ENCODE measurements around the gene DNAJC11.

Gene DNAJC11

DNA sequence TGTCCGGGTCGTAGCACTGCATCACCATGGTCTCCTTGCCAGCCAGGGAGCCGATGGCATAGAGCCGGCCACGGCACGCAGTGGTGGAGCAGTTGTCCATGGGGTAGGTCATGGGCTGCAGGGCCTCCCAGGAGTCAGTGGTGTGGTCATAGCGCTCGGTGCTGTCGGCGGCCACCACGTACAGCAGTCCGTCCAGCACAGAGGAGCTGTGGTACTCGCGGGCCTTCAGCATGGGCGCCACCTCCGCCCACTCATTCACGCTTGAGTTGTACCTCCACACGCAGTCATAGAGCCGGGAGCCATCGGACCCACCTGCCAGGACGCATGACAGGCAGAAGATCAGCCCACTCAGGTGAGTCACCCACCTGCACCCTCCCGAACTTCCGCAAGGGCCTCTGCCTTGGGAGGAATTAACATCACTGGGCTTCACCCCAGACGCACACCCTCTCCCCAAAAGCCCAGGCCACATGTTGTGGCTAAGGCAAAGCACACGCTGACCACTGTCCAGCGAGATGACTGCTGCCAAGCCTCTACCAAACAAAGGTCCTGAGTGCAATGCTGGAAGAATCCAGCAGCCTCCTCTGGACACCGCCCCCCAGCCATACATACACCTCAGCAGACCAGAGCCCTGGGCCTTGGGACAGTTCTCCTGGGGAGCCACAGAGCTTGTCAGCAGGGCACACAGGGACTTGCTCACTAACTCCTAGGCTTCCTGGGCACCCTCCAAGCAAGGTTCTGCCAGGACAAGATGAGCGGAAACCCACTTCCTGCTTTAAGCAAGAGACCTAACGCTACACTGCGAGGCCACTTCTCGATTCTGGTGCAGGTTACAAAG lies 102.3 kb downstream of the DNAJC11 start:
- DNase-seq: no peak

DNA sequence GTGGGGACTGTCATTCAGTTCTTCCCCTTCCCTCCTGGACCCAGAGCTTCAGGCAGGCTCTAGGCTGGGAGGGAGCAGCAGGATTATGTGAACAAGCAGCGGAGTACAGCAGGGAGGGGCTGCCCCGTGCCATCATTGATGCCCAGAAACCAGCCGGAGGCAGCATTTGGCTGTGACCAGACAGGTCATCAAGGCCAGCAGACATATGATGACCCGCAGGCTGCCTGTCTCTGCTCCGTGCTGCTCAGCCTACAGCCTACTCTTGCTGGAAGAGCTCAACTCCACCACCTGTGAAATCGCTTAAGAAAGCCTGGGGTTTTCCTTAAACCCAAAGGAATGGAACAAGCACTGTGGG lies 103.9 kb downstream of the DNAJC11 start:
- no peak for DNase-seq

- DNase-seq: no peak
Measured at GRCh38 chr1:6596886-6597776, 104.5 kb downstream of the DNAJC11 start.

GRCh38 chr1:6596351-6596750 lies 105.3 kb downstream of the DNAJC11 start:
- DNase-seq: no peak

- DNase-seq: no peak
Measured at GRCh38 chr1:6594977-6595740, 106.5 kb downstream of the DNAJC11 start.

DNA sequence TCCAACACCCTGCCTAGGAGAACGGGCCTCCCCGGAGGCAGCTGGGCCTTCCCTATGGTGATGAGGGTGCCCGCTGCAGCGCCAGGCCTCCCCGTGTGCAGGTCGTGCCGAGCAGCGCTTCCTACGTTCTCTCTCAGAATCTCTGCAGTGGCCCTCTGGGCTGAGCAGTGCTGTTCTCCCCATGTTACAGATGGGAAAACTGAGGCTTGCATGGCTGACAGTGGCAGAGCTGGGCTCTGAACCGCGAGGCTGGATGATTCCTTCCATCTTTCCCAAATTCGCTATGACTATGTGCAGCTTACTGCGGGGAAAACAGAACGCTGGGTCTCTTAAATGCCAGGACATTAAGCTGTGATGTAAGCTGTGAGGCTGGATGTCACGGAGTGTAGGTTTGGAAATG lies 107.8 kb downstream of the DNAJC11 start:
- DNase-seq: no peak

GRCh38 chr1:6592865-6593593 lies 108.6 kb downstream of the DNAJC11 start:
- no peak for DNase-seq

DNA sequence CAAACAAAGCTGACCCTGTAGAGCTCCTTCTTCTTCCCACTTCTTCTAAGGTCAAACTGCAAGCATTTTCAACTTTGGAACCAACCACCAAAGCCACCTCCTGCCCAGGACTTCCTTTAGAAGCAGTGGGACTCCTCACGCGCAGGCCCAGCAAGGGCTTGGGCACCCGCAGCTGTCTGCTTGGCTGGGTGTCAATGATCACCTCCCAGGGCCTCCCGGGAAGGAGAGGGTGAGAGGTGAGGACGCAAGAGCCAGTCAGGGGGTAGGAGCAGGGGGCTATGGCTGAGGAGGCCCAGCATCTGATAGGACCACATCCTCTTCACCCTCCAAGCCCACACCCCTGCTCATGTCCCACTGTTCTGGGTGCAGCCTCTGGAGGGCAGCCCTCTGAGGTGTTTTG lies 109.2 kb downstream of the DNAJC11 start:
- no peak for DNase-seq

DNA sequence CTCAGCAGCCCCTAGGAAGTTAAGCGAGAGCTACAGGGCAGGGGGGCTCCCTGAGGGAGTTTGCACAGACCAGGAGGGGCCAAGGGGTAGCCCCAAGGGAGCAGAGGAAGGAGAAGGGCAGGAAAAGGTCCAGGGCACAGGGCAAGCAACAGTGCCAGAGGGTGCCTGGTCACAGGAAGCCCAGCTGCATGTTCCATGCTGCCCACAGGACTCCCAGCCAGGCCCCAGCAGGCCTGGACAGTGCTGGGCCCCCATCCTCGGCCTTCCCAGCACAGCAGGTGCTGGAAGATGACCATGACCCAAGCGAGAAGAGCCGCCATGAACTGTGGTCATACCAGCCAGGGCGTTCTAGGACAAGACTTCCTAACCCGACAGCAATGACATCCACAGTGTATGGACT lies 110.0 kb downstream of the DNAJC11 start:
- DNase-seq: no peak

GRCh38 chr1:6591222-6591621 lies 110.4 kb downstream of the DNAJC11 start:
- DNase-seq: no peak

GRCh38 chr1:6590046-6590445 lies 111.6 kb downstream of the DNAJC11 start:
- DNase-seq: no peak

DNA sequence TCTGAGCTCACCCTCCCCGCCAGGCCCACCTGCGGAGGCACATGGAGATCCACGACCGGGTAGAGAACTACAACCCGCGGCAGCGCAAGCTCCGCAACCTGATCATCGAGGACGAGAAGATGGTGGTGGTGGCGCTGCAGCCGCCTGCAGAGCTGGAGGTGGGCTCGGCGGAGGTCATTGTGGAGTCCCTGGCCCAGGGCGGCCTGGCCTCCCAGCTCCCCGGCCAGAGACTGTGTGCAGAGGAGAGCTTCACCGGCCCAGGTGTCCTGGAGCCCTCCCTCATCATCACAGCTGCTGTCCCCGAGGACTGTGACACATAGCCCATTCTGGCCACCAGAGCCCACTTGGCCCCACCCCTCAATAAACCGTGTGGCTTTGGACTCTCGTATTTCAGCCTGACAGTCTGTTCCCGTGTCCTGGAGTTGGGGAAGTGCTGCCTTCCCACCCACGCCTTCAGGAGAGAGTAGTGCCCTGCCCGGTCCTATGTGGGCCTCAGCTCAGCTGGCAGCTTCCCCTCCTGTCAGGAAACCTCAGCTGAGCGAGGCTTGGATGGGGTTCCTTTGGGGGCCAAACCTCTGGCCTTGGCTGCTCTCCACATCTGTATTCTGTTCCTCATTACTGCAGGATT lies 112.6 kb downstream of the DNAJC11 start:
- no peak for DNase-seq

DNA sequence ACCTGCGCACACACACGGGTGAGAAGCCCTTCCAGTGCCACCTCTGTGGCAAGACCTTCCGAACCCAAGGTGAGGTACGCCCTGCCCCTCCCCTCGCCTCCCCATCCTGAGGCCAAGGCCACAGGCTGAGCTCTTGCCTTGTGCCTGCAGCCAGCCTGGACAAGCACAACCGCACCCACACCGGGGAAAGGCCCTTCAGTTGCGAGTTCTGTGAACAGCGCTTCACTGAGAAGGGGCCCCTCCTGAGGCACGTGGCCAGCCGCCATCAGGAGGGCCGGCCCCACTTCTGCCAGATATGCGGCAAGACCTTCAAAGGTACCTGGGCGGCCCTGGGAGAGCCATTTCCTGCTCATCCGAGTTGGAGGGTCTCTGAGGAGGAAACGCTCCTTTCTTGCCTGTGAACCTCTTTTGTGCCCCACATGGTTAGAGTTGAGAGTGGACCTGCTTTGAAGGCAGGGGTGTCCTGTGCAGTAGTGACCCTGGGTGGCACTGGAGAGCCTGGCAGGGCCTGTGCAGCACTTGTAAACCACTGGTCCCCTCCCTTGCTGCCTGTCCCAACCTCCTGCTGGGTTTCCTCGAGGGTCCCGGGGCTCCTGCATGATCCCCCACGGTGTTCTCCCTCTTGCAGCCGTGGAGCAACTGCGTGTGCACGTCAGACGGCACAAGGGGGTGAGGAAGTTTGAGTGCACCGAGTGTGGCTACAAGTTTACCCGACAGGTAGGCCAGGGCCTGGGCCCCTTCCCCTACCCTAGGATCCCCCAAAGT lies 113.3 kb downstream of the DNAJC11 start:
- DNase-seq: no peak

DNA sequence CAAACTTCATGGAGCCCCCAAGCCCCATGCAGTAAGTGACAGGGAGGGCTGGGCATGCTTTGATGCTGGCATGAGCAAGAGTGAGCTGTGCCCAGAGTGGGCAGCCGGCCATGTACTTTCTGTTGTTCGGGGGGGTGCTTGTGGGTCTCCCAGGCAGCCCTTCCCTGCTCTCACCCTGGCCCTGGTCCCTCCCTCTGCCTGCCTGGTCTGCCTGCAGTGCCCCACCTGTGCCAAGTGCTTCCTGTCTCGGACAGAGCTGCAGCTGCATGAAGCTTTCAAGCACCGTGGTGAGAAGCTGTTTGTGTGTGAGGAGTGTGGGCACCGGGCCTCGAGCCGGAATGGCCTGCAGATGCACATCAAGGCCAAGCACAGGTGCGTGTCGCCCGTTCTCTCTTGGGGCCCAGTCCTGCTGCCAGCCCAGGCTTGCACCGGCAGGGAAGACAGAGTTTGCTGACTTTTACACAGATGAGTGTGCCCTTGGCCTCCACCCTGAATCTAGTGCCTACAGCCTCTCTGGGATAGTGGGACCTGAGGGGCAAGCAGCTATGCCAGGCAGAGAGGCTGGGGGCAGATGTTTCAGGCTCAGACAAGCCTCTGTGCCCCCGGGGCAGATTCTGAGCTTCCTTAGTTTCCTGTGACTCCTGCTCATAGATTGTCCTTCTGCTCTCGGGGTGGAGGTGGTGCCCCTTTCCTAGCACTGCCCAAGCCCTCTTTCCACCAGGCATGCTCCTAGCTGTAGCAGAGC lies 114.2 kb downstream of the DNAJC11 start:
- DNase-seq: peak; percentile 66

DNA sequence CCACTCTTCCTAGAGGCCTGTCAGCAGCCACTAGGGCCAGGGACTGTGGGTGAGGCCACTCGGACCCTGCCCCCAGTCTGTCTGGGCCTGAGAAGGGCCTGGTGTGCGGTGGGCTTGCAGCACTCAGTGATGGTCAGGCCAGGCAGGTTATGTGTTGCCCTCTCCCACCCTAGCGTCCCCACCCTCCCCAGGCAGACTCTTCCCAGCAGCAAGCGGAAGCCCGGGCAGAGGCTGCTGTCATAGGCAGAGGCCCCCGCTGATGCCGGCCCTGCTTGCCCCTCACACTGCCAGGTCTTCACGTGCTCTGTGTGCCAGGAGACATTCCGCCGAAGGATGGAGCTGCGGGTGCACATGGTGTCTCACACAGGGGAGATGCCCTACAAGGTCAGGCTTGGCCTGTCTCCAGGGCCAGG lies 115.2 kb downstream of the DNAJC11 start:
- no peak for DNase-seq

DNA sequence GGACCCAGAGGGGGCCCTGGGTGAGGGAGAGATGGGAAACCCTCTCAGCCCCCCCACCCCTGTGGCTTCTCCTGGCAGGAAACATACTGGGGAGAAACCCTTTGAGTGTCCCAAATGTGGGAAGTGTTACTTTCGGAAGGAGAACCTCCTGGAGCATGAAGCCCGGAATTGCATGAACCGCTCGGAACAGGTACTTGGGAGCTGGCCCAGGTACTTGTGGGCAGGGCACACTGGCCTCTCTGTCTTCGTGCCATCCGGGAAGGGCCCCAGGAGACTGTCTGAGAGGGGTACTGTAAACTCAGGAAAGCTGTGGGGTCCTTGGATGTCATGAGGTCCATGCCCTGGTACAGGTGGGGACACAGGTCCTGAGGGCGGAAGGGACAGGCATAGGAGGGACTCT lies 115.8 kb downstream of the DNAJC11 start:
- no peak for DNase-seq

DNA sequence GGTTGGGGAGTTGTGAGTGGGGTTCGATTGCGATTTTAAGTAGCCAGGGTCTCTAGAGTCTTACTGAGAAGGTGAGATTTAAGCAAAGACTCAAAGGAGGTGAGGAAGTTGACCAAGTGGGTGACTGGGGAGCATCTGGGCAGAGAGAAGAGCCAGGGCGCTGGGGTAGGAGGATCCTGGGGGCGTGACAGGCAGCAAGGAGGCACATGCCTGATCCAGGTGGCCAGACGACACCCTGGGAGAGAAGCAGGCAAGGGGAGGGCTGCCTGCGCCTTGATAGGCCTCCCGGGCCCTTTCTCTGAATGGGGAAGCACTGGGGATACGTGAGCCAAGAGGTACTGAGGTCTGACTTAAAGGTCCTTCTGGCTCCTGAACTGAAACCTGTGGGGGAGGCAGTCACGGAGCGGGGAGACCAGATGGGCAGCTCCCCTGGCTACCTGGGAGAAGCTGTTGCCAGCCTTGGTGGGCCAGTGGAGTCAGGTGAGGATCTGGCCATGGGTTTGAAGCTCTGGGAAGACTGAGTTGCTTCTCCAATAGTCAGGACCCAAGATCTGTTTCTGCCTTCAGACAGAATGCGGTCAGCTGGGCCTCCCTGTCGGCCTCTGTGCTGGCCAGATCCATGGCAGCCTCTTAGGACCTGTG lies 116.4 kb downstream of the DNAJC11 start:
- no peak for DNase-seq

Measured in right hindlimb (tissue), 1 donor.